Measurements from ENCODE around the gene RXRA.

Gene RXRA

GRCh38 chr9:134429007-134429406 lies 102.8 kb downstream of the RXRA start:
- in situ Hi-C loops (cut with MboI; ENCODE audit: low sequenced_read_pairs, unreplicated experiment), result no loop called here
- no peak for TF ChIP-seq CTCF (IDR thresholded peaks at IDR 0.05; ENCODE audit: borderline replicate concordance, control extremely low read depth, extremely low read depth, insufficient read depth, missing control alignments)
- no peak for DNase-seq (ENCODE audit: low spot score)

GRCh38 chr9:134429481-134429880 lies 103.2 kb downstream of the RXRA start:
- no peak for DNase-seq (ENCODE audit: low spot score)
- no peak for TF ChIP-seq CTCF (IDR thresholded peaks at IDR 0.05; ENCODE audit: borderline replicate concordance, control extremely low read depth, extremely low read depth, insufficient read depth, missing control alignments)
- in situ Hi-C loops (cut with MboI; ENCODE audit: low sequenced_read_pairs, unreplicated experiment), result no loop called here

- DNase-seq (ENCODE audit: low spot score), result no peak
- in situ Hi-C loops (cut with MboI; ENCODE audit: low sequenced_read_pairs, unreplicated experiment), result no loop called here
- TF ChIP-seq CTCF (IDR thresholded peaks at IDR 0.05; ENCODE audit: borderline replicate concordance, control extremely low read depth, extremely low read depth, insufficient read depth, missing control alignments), result no peak
Measured at GRCh38 chr9:134431095-134431494, 104.8 kb downstream of the RXRA start.

GRCh38 chr9:134431626-134432025 lies 105.4 kb downstream of the RXRA start:
- in situ Hi-C loops (cut with MboI; ENCODE audit: low sequenced_read_pairs, unreplicated experiment), result no loop called here
- no peak for TF ChIP-seq CTCF (IDR thresholded peaks at IDR 0.05; ENCODE audit: borderline replicate concordance, control extremely low read depth, extremely low read depth, insufficient read depth, missing control alignments)
- DNase-seq (ENCODE audit: low spot score), result no peak

- in situ Hi-C loops (cut with MboI; ENCODE audit: low sequenced_read_pairs, unreplicated experiment), result no loop called here
- no peak for TF ChIP-seq CTCF (IDR thresholded peaks at IDR 0.05; ENCODE audit: borderline replicate concordance, control extremely low read depth, extremely low read depth, insufficient read depth, missing control alignments)
- DNase-seq (ENCODE audit: low spot score), result no peak
Measured at GRCh38 chr9:134432471-134432870, 106.2 kb downstream of the RXRA start.

- no peak for TF ChIP-seq CTCF (IDR thresholded peaks at IDR 0.05; ENCODE audit: borderline replicate concordance, control extremely low read depth, extremely low read depth, insufficient read depth, missing control alignments)
- no peak for DNase-seq (ENCODE audit: low spot score)
- in situ Hi-C loops (cut with MboI; ENCODE audit: low sequenced_read_pairs, unreplicated experiment), result no loop called here
Measured at GRCh38 chr9:134433101-134433500, 106.8 kb downstream of the RXRA start.
